ENCODE results near the gene CAMSAP1. TPM values are rescaled to one million over a fixed set of nuclear protein-coding genes. Genes with fewer than 3 reads are reported as not detected.

The CAMSAP1 gene
- total RNA-seq, 1 experiment from 2014 or later: 22.6 TPM

GRCh38 chr9:135761845-135762168 lies 145.5 kb downstream of the CAMSAP1 start:
- in situ Hi-C loops (cut with HindIII; ENCODE audit: low pct_unique_long_range_greater_than_20kb, low sequenced_read_pairs): no loop called here

GRCh38 chr9:135761150-135761844 lies 146.0 kb downstream of the CAMSAP1 start:
- in situ Hi-C loops (cut with HindIII; ENCODE audit: low pct_unique_long_range_greater_than_20kb, low sequenced_read_pairs): no loop called here
- no peak for DNase-seq (ENCODE audit: low read depth)

More at GRCh38 chr9:135761845-135762168, 145.5 kb downstream of the CAMSAP1 start:
- DNase-seq (ENCODE audit: low read depth): no peak

- in situ Hi-C loops (cut with HindIII; ENCODE audit: low pct_unique_long_range_greater_than_20kb, low sequenced_read_pairs): no loop called here
- no peak for DNase-seq (ENCODE audit: low read depth)
Measured at GRCh38 chr9:135760465-135760864, 146.9 kb downstream of the CAMSAP1 start.

GRCh38 chr9:135759676-135760300 lies 147.6 kb downstream of the CAMSAP1 start:
- DNase-seq (ENCODE audit: low read depth): no peak
- in situ Hi-C loops (cut with HindIII; ENCODE audit: low pct_unique_long_range_greater_than_20kb, low sequenced_read_pairs): no loop called here

GRCh38 chr9:135758870-135759269 lies 148.5 kb downstream of the CAMSAP1 start:
- no peak for DNase-seq (ENCODE audit: low read depth)
- in situ Hi-C loops (cut with HindIII; ENCODE audit: low pct_unique_long_range_greater_than_20kb, low sequenced_read_pairs): no loop called here

Other genes starting within 250 kb of the CAMSAP1 start
- gene LCN9, start 244.2 kb downstream of the CAMSAP1 start, total RNA-seq (2014; rRNA removed; shearing (Covaris generic); ENCODE audit: low replicate concordance): not detected in 2 replicates
- not detected in 2 replicates for gene SOHLH1, start 208.1 kb downstream of the CAMSAP1 start, total RNA-seq (2014; rRNA removed; shearing (Covaris generic); ENCODE audit: low replicate concordance)
- not detected in 2 replicates for gene KCNT1, start 205.4 kb downstream of the CAMSAP1 start, total RNA-seq (2014; rRNA removed; shearing (Covaris generic); ENCODE audit: low replicate concordance)
- gene UBAC1, start 53.8 kb upstream of the CAMSAP1 start, total RNA-seq (2014; rRNA removed; shearing (Covaris generic); ENCODE audit: low replicate concordance): 72.0 and 81.4 TPM in 2 replicates
- 20.2 and 22.7 TPM in 2 replicates for gene NACC2, start 187.7 kb upstream of the CAMSAP1 start, total RNA-seq (2014; rRNA removed; shearing (Covaris generic); ENCODE audit: low replicate concordance)
- 94.4 and 94.5 TPM in 2 replicates for gene TMEM250, start 211.3 kb upstream of the CAMSAP1 start, total RNA-seq (2014; rRNA removed; shearing (Covaris generic); ENCODE audit: low replicate concordance)